ENCODE data around the gene CES2.
"Not testable (repeated sequence)": the region's sequence is repeated elsewhere in the genome, so short reads cannot be mapped to it uniquely, and the experiment has no call there.

The CES2 gene

GRCh38 chr16:66933776-66934137 is 1.6 kb upstream of the CES2 start:
- DNase-seq (ENCODE audit: extremely low spot score, insufficient read length, low read depth) (no peak), FAIRE-seq (no peak)

DNA sequence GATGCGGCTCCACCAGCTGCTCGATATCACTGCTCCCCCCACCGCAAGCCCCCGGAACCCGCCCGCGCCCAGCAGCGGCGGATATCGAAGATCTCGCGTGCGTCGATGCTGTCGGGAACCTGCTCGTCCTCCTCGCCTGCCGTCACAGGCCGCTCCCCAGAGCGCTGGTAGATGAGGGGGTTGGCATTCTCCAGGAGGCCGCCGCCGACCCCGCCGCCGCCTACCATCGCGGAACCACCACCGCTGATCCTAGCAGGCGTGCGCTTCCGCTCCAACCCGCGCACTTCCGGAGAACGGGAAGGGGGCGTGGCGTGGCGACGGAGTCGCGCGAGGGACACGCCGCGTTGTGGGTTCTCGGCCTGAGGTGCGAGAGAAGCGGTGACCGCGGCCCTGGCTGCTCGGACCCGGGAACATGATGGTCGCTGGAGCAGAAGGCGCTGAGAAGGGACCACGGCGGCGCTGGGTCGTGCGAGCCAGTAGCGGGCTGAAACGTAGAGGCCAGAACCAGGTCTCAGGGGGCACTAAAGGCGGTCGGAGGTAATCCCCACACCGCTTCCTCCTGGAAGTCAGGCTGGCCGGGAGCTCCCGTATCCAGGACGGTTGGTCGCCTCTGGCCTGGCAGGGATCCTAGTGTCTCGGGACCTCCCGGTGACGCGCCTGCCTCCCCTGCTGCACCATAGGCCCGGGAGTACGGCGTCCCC is 1.0 kb upstream of the CES2 start, which contains the start of gene CIAO2B:
TSS of gene CIAO2B (minus strand) at position 265 of the 701 bp plus-strand sequence. CDS start at position 227, 38 bp downstream.
- FAIRE-seq (peak; percentile 93), DNase-seq (ENCODE audit: extremely low spot score, insufficient read length, low read depth) (peak; percentile 91)

- DNase-seq (ENCODE audit: extremely low spot score, insufficient read length, low read depth); FAIRE-seq: not testable (repeated sequence)
Observed at GRCh38 chr16:66934839-66935313, 440 bp upstream of the CES2 start.

DNA sequence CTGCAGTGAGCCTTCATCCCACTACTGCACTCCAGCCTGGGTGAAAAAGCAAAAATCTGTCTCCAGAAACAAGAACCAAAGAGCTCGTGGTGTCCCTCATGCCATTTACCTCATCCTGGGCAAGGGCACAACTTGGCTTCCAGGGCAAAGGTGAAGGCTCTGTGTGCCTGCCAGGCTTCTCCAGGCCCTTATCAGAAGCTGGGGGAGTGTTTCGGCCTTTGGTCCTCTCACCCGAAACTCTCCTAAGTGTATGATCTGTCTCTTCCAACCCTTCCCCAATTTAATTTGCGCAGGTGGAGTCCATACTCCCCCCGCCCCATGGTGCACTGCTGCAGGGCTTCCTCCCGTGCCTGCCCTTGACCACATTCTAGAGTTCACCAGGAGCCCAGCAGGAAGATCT is 1.1 kb downstream of the CES2 start:
- FAIRE-seq (peak; percentile 15), DNase-seq (ENCODE audit: extremely low spot score, insufficient read length, low read depth) (no peak)

DNA sequence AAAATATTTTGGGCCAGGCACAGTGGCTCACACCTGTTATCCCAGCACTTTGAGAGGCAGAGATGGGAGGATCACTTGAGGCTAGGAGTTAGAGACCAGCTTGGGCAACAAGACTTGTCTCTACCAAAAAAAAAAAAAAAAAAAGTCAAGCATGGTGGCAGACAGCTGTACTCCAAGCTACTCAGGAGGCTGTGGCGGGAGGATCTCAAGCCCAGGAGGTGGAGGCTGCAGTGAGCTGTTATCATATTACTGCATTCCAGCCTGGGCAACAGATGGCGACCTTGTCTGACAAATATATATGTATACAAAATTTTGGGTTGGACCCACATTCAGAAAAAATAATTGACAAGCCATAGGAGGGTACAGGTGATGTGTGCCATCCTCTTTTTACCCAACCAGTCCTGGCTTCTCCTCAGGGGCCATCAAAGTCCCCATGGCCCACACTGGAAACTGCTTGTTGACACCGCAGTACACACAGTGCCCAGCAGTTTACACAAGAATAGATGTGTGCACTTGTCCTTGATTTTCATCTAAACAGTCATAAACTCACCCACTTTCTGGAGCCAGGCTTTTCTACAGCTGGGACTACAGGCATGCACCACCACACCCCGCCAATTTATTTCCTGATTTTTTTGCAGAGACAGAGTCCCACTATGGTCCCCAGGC is 1.7 kb downstream of the CES2 start:
- DNase-seq (ENCODE audit: extremely low spot score, insufficient read length, low read depth) (no peak), FAIRE-seq (no peak)

- DNase-seq (ENCODE audit: extremely low spot score, insufficient read length, low read depth), result no peak
- FAIRE-seq, result no peak
Observed at GRCh38 chr16:66937725-66938337, 2.5 kb downstream of the CES2 start.

- DNase-seq (ENCODE audit: extremely low spot score, insufficient read length, low read depth), result no peak
- no peak for FAIRE-seq
Observed at GRCh38 chr16:66939366-66939765, 4.0 kb downstream of the CES2 start.

DNA sequence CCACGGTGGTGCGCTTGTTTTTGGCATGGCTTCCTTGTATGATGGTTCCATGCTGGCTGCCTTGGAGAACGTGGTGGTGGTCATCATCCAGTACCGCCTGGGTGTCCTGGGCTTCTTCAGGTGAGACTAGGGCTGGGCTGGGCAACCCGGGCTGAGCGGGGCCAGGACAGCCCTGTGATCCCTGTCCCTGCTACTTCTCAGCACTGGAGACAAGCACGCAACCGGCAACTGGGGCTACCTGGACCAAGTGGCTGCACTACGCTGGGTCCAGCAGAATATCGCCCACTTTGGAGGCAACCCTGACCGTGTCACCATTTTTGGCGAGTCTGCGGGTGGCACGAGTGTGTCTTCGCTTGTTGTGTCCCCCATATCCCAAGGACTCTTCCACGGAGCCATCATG is 4.9 kb downstream of the CES2 start:
- FAIRE-seq, result no peak

DNA sequence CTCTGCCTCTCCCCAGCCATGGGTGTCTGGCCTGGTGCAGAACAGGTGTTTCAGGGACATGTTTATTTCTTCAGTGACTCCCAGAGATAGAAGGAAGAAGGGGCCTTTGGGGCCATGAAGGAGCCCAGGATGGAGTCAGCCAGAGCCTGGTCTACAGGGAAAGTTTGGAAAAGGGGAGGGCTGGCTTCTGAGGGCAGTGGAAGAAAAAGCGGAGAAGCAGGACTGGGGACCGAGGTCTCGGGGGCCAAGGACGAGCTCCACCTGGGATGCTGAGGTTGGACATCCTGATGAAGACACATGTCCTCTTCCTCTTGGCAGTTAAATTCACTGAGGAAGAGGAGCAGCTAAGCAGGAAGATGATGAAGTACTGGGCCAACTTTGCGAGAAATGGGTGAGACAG is 7.7 kb downstream of the CES2 start:
- FAIRE-seq (no peak), DNase-seq (ENCODE audit: extremely low spot score, insufficient read length, low read depth) (no peak)

More for the DNA sequence above, 4.9 kb downstream of the CES2 start:
- DNase-seq (ENCODE audit: extremely low spot score, insufficient read length, low read depth), result no peak

GRCh38 chr16:66943426-66944053 is 8.2 kb downstream of the CES2 start:
- FAIRE-seq, result no peak

GRCh38 chr16:66944054-66944441 is 8.7 kb downstream of the CES2 start:
- DNase-seq (ENCODE audit: extremely low spot score, insufficient read length, low read depth) (no peak), FAIRE-seq (no peak)

More at GRCh38 chr16:66943426-66944053, 8.2 kb downstream of the CES2 start:
- no peak for DNase-seq (ENCODE audit: extremely low spot score, insufficient read length, low read depth)

- not testable (repeated sequence) for FAIRE-seq; DNase-seq (ENCODE audit: extremely low spot score, insufficient read length, low read depth)
Observed at GRCh38 chr16:66944971-66945370, 9.7 kb downstream of the CES2 start.

DNA sequence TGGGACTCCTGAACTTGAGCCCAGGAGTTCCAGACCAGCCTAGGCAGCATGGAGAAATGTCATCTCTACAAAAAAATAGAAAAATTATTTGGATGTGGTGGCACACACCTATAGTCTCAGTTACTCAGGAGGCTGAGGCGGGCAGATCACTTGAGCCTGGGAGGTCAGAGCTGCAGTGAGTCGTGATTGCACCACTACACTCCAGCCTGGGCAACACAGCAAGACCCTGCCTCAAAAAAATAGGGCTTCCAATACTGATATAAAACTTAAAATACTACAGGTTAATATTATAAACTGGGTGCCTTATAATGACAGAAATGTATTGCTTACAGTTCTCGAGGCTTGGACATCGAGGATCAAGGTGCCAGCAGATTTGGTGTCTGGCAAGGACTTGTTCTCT is 10.6 kb downstream of the CES2 start:
- DNase-seq (ENCODE audit: extremely low spot score, insufficient read length, low read depth), result no peak
- no peak for FAIRE-seq

GRCh38 chr16:66946541-66946940 is 11.2 kb downstream of the CES2 start:
- FAIRE-seq (no peak), DNase-seq (ENCODE audit: extremely low spot score, insufficient read length, low read depth) (no peak)

DNA sequence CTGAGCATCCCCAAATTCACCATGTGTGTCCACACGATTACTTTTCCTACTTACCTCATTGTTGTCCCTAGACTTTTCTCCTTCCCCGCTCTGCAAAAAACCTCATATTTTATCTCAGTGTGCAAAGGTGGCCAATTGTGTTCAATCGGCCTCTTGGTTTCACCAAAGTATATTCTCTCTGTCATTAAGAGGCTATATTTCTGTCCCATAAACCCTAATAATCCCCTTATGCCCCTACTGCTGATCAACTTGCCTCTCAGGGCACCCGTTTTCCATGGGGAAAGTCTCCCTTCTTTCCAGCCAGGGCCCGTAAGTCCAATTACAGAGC is 11.6 kb downstream of the CES2 start:
- no peak for DNase-seq (ENCODE audit: extremely low spot score, insufficient read length, low read depth)
- no peak for FAIRE-seq

GRCh38 chr16:66947302-66948065 is 12.2 kb downstream of the CES2 start:
- DNase-seq (ENCODE audit: extremely low spot score, insufficient read length, low read depth), result peak; percentile 72
- FAIRE-seq, result peak; percentile 97

GRCh38 chr16:66948134-66948836 is 13.0 kb downstream of the CES2 start:
- no peak for DNase-seq (ENCODE audit: extremely low spot score, insufficient read length, low read depth)
- FAIRE-seq, result no peak

DNA sequence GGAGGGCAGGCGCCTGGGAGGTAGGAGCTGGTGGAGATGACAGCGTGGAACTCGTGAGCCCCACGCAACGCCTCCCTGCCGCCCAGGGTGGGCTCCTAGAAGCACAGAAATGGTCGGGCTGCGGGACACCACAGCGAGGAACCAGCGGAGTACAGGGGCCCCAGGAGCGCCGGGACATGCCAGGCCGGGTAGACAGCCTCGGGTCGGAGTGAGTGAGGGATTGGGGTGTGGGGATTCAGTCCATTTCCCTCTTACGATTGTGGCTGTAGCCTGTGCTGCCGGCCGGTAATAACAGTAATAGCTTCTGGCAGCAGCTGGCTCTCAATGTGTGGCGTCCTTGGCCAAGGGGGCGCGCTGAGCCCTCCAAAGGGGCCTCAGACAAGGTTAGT is 13.5 kb downstream of the CES2 start:
- FAIRE-seq (no peak), DNase-seq (ENCODE audit: extremely low spot score, insufficient read length, low read depth) (no peak)

DNA sequence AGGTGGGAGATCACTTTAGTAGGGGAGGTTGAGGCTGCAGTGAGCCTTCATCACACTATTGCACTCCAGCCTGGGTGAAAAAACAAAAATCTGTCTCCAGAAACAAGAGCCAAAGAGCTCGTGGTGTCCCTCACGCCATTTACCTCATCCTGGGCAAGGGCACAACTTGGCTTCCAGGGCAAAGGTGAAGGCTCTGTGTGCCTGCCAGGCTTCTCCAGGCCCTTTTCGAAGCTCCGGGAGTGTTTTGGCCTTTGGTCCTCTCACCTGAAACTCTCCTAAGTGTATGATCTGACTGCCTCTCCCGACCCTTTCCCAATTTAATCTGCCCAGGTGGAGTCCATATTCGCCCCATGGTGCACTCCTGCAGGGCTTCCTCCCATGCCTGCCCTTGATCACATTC is 14.2 kb downstream of the CES2 start:
- FAIRE-seq (no peak), DNase-seq (ENCODE audit: extremely low spot score, insufficient read length, low read depth) (no peak)

Measured in GM18507 (cell line).